ENCODE data around the gene GPR39.

- TF ChIP-seq CTCF (conservative IDR thresholded peaks at IDR 0.05) (no peak), EZH2 (IDR thresholded peaks at IDR 0.05; ENCODE audit: low read depth) (no peak)
Observed at GRCh38 chr2:132401326-132401725, 15.3 kb upstream of the GPR39 start.
